Measurements from ENCODE around the gene LAMC3. TPM values are rescaled to one million over a fixed set of nuclear protein-coding genes. Genes with fewer than 3 reads are reported as not detected.

The LAMC3 gene
- total RNA-seq, 2 donors from 2014 or later = 3.9 to 16.8 TPM

GRCh38 chr9:130981002-130981755 lies 27.8 kb upstream of the LAMC3 start:
- TF ChIP-seq POLR2A (IDR thresholded peaks at IDR 0.05) = no peak
- TF ChIP-seq, protein P1, sequence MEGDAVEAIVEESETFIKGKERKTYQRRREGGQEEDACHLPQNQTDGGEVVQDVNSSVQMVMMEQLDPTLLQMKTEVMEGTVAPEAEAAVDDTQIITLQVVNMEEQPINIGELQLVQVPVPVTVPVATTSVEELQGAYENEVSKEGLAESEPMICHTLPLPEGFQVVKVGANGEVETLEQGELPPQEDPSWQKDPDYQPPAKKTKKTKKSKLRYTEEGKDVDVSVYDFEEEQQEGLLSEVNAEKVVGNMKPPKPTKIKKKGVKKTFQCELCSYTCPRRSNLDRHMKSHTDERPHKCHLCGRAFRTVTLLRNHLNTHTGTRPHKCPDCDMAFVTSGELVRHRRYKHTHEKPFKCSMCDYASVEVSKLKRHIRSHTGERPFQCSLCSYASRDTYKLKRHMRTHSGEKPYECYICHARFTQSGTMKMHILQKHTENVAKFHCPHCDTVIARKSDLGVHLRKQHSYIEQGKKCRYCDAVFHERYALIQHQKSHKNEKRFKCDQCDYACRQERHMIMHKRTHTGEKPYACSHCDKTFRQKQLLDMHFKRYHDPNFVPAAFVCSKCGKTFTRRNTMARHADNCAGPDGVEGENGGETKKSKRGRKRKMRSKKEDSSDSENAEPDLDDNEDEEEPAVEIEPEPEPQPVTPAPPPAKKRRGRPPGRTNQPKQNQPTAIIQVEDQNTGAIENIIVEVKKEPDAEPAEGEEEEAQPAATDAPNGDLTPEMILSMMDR (IDR thresholded peaks at IDR 0.05) = no peak
- H3K9me3 ChIP-seq = no peaks in the 10 kb centered on the region
- H3K36me3 ChIP-seq (replicated peaks in 1 of 2; ENCODE audit: insufficient read depth in 1 of 2, low read depth in 2 of 2) = no peaks in the 10 kb centered on the region
- no peak overlapping the region for H3K4me3 ChIP-seq
- no peaks in the 10 kb centered on the region for H3K4me1 ChIP-seq
- no peaks in the 10 kb centered on the region for H3K27me3 ChIP-seq
- intact Hi-C loops (cut with DNase I) = no loop called here
- DNase-seq (no peak), ATAC-seq (no peak)
- WGBS, 2 donors = 62 to 64% methylated on average over 10 of the region's 10 CpGs
- H3K27ac ChIP-seq = no peak overlapping the region

GRCh38 chr9:130981756-130982137 lies 27.2 kb upstream of the LAMC3 start:
- intact Hi-C loops (cut with DNase I) = no loop called here
- no peaks in the 10 kb centered on the region for H3K27me3 ChIP-seq
- TF ChIP-seq, protein P1 (IDR thresholded peaks at IDR 0.05) = no peak
- no peak for TF ChIP-seq POLR2A (IDR thresholded peaks at IDR 0.05)
- H3K9me3 ChIP-seq = no peaks in the 10 kb centered on the region
- H3K4me3 ChIP-seq = no peak overlapping the region
- no peaks in the 10 kb centered on the region for H3K36me3 ChIP-seq (replicated peaks in 1 of 2; ENCODE audit: insufficient read depth in 1 of 2, low read depth in 2 of 2)
- ATAC-seq = no peak
- WGBS, 2 donors = 24 to 38% methylated on average over 11 to 14 of the region's 14 CpGs
- no peak for DNase-seq
- no peak overlapping the region for H3K27ac ChIP-seq
- H3K4me1 ChIP-seq = no peaks in the 10 kb centered on the region

DNA sequence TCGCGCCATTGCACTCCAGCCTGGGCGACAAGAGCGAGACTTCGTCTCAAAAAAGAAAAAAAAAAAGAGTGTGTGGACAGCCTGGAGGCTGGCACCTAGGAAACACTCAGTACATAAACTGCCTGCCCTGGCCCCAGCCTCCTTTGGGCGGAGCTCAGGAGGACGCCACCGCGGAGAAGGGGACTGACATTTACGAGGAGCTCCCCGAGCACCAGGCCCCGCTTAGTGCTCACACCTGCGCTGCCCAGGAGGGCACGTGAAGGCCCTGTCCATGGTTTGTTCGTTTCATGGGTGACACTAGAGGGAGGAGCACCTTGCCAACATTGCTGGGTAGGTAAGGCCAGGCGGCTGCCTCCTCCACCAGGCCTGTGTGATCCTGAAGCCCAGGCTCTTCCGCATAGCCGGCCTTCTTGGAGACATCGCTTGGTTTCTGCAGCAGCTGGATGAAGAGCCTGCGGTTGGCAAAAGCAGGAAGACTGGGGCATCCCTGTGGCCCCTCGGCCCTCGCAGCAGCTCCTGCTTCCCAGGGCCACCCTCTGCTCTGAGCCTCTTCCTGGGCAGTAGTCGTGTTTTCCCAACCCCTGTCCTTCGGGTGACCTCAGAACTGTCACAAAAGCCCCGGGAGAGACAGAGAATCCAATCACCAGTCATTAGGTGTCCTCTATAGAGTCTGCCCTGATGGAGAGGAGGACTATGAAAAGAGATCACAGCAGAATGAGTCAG lies 26.2 kb upstream of the LAMC3 start:
- no peak for DNase-seq
- no peaks in the 10 kb centered on the region for H3K27me3 ChIP-seq
- H3K27ac ChIP-seq = no peak overlapping the region
- 69 to 76% methylated on average over 14 to 25 of the region's 25 CpGs for WGBS, 2 donors
- H3K4me1 ChIP-seq = no peaks in the 10 kb centered on the region
- H3K4me3 ChIP-seq = no peak overlapping the region
- no peak for ATAC-seq
- intact Hi-C loops (cut with DNase I) = no loop called here
- H3K9me3 ChIP-seq = no peaks in the 10 kb centered on the region
- H3K36me3 ChIP-seq (replicated peaks in 1 of 2; ENCODE audit: insufficient read depth in 1 of 2, low read depth in 2 of 2) = no peaks in the 10 kb centered on the region
- TF ChIP-seq POLR2A (IDR thresholded peaks at IDR 0.05) = no peak
- TF ChIP-seq, protein P1 (IDR thresholded peaks at IDR 0.05) = no peak

DNA sequence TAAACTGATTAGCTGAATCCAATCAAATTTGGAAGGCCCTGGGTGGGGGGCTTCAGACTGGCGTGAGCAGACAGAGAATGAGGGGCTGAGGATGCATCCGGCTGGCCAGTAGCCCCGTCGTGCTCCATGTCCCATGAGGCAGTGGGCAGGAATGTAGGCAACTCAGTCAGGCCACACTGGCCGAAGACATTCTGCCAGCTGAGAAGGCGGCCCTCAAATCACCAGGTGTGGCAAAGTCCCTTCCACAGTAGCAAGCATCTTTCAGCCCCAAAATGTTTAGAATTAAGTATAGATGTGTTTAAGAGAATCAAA lies 25.7 kb upstream of the LAMC3 start:
- H3K27me3 ChIP-seq = no peaks in the 10 kb centered on the region
- no peak overlapping the region for H3K27ac ChIP-seq
- DNase-seq (no peak), ATAC-seq (no peak)
- no peak for TF ChIP-seq POLR2A (IDR thresholded peaks at IDR 0.05)
- TF ChIP-seq, protein P1 (IDR thresholded peaks at IDR 0.05) = no peak
- WGBS, 2 donors = 69 to 81% methylated on average over 5 of the region's 6 CpGs
- intact Hi-C loops (cut with DNase I) = no loop called here
- H3K36me3 ChIP-seq (replicated peaks in 1 of 2; ENCODE audit: insufficient read depth in 1 of 2, low read depth in 2 of 2) = no peaks in the 10 kb centered on the region
- no peaks in the 10 kb centered on the region for H3K4me1 ChIP-seq
- no peaks in the 10 kb centered on the region for H3K9me3 ChIP-seq
- no peak overlapping the region for H3K4me3 ChIP-seq
